HG02938 (cell line): Measurements from ENCODE around the gene NIPA2.

Experiments used
- ATAC-seq: cut with Tn5 transposase; IDR thresholded peaks from one replicate; pipeline ENCODE4 v1.9.1; 2021; ENCODE audit warnings: mild to moderate bottlenecking, moderate library complexity; ENCODE audit not compliant: unreplicated experiment

Gene NIPA2

GRCh38 chr15:22895465-22896190 lies 57.2 kb downstream of the NIPA2 start:
- ATAC-seq, result peak; percentile 74

GRCh38 chr15:22902046-22902445 lies 63.6 kb downstream of the NIPA2 start:
- ATAC-seq, result no peak

DNA sequence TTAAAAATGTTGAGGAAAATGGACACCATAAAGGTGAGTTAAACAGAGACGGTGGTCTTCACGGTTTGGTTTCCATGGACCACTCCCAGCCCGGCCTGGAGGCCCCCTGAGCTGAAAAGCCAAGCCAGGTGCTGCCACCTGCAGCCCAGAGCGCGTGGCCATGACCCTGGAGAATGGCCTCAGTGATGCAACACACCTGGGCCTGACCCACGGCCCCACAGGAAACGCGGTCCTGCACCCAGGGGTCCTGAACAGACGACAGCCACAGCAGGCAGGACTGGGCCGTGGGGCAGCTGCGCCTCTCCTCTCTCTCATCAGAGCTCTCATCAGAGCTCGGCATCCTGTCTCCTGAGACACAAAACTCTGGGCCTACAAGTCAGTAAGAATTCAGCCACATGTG lies 64.1 kb downstream of the NIPA2 start:
- ATAC-seq, result no peak

DNA sequence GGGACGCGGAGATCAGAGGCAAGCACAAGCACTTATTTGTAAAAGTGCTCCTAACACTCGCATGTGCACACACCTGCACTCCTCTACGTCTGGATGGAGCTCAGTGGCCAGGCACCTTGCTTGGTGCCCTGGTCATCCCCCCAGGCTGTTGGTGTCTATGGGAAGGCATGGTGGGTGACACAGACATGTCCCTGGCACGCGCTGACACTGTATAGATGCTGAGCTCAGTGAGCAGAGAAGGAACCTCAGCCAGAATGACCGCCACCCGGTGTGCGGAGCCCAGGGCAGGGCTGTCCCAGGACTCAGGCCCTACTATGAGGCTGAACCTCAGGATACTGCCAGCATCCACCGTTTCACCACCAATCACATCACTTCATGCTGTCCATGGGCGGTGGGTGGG lies 64.5 kb downstream of the NIPA2 start:
- ATAC-seq, result no peak

DNA sequence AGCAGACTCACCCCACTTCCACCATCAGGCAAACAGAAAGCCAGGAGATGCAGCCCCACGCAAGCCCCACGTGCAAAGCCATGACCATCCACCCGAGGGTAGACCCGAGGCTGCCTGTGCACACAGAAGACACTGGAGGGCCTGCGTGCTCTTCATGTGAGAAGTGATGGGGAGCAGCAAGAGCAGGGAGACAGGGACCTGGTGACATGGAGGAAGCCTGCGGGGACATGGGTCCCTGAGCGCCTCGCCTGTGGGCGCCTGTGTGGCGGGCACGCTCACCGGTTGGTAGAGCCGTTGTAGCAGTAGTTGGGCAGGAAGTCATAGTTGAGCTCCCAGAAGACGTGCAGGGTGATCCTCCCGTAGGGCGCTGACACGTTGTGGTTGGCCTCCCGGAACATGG lies 65.0 kb downstream of the NIPA2 start:
- ATAC-seq, result no peak

GRCh38 chr15:22903961-22904534 lies 65.6 kb downstream of the NIPA2 start:
- no peak for ATAC-seq

DNA sequence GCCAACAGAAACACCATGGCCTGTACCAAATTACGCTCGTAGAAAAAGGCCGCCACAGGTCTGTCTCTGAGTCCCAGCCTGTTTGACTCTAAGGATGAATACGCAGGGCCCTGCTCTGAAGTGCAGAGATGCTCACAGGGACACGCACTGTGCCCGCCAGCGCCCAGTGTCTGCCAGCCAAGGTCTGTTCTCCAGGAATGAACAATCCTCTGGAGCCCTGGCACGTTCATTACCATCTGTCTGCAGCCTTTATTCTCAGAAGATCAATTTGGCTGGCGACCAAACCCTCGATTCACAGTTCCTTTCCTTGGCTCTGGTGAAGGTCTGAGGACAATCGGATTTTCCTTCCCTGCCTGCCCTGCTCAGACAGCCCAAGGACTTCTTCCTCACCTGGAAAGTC lies 66.3 kb downstream of the NIPA2 start:
- ATAC-seq, result no peak

DNA sequence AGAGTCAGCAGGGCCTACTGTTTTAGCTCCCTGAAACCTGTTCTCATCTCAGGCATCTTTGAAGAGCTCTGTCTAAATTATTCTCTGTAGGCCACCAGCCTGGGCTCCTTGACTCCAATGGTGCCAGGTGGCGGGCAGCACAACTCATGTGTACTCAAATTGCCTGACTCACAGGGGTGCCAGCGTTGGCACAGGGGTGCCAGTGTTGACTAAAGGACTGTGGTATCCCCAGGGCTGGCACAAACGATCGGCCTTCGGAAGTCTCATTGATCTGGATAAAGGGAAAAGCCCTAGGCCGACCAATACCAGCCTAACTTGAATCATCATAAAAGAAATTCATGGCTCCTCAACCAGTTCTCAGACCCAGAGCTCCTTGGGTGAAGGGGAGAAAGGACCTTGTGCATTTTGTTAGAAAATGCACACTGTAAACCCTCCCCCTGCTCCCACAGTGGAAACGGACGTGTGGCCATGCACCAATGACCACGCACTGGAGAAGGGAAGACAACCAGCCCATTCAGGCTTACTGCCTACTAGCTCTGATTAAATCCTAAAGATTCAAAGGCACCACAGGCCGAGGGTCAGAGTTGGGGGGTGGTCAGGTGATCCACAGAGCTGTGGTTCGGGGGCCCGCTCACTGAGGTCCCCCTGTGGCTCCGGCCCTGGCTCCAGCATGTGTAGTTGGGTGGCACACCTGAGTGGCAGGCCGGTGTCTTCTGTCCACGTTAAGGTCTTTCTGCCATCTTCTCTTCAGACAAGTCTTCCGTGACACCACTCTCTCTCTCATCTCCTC lies 68.9 kb downstream of the NIPA2 start:
- no peak for ATAC-seq

DNA sequence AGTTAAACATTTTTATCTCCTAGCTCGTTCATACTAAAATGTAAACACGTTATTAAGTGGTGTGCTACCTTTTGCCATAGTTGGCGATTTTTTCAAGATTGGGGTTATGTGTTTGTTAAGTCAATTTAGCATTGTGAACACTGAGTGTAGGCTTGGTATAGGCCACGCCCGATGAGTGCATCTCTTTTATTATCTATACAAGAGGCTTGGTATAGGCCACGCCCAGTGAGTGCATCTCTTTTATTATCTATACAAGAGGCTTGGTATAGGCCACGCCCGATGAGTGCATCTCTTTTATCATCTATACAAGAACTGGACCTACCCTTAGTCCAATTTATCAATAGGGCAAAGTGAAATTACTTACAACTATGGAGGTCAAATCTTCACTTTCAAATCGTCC lies 70.4 kb downstream of the NIPA2 start:
- ATAC-seq, result no peak

DNA sequence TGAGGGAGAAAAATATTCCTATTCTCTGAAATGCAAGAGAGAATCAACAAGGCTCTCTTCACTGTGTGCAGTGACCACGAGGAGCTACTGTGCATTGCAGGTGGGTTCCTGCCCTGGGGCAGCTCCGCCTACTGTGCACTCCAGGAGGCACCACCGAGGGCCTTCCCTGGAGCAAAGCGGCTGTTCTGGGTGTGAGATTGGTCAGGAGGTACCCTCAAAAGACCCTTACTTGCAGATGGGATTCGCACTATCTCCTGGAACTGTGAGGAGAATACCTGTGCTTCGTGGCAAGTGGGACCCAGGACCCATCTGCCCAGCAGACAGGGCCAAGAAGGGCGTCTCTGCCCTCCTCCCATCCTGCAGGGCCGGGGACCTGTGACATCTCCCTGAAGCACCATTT lies 72.8 kb downstream of the NIPA2 start:
- ATAC-seq, result no peak

DNA sequence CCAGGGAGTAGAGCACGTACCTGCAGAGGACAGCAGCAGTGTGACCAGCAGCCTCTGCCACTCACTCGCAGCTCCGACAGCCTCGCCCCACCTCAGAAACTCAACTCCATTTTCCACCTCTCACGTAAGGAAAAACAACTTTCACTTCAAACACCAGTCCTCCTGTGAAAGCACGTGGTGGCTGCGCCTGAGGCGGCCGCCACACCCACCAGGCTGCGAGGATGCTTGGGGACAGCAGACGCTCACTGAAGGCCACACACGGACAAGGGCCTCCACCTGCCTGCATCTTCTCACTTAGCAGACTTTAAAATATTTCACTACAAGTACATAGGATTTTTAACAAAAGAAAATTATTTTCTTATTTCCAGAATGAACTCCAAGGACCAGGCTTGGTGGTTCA lies 73.8 kb downstream of the NIPA2 start:
- ATAC-seq, result no peak

GRCh38 chr15:22913646-22914380 lies 75.3 kb downstream of the NIPA2 start:
- no peak for ATAC-seq

DNA sequence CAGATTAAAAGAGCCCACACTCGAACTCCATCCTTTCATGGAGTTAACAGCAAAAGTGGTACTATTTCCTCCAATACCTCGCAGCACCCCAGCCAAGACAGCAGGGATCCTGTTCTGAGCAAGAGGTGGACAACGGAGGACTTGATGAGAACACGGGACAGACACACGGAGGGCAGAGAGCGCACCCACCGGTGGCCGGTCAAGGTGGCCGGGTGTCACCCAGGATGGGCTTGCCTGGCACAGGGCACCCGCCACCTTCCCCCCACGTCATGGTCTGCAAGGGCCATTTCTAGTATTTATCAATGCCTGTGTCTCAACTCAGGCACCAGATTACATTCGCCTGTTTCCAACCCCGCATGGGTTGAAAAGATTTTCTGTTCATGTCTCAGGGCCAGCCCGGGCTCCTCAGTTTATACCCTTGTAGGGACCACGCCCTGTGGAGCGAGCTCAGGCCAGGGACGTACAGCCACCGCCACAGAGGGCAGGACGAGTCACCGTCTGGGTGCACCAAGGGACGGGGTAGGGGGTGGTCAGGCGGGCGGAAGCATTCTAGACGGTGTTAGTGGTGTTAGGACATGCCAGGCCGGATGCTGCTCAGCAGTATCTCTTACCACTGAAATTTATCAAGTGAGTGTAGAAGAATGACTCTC lies 77.5 kb downstream of the NIPA2 start:
- no peak for ATAC-seq

GRCh38 chr15:22916606-22917350 lies 78.3 kb downstream of the NIPA2 start:
- no peak for ATAC-seq

- ATAC-seq, result no peak
These were observed 79.1 kb downstream of the NIPA2 start for GRCh38 chr15:22917556-22917955.
